D721Med (cell line): ENCODE data around the gene C1orf21.
A peak's percentile ranks its signal among the peaks of the same experiment; 100 is the strongest.

Source experiments
- DNase-seq: peaks from one replicate; pipeline ENCODE4 v3.0.0; 2011; ENCODE audit warnings: low spot score; ENCODE audit not compliant: insufficient read length
- FAIRE-seq: peaks from 2 replicates; lab custom pipeline; 2011; peaks lifted over from hg19 to GRCh38; lab: Jason Lieb, UNC
- TF ChIP-seq, protein P1 (sequence below): IDR thresholded peaks from 2 replicates; pipeline ENCODE4 v1.5.1; 2012; ENCODE audit warnings: mild to moderate bottlenecking, control low read depth; ENCODE audit not compliant: insufficient read depth; ENCODE audit errors: missing control alignments

The C1orf21 gene

DNA sequence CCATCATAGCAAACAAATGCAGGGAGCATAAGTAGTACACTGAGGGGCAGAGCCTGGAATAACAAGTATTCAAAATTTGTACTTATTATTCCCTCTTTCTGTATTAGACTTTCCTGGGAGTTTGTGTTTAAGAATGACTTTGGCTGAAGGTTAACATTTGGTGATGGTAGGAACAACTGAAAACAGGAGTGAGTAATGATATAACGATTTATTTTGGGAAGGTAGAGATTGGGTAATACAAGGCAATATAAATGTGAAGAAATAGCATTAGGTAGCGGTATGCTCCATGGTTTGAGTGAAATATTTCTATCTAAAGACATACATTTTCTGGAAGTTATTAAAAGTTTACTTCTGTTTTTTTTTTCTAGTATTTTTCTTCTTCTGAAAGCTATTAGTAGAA is 18.5 kb upstream of the C1orf21 start:
- TF ChIP-seq, protein P1, sequence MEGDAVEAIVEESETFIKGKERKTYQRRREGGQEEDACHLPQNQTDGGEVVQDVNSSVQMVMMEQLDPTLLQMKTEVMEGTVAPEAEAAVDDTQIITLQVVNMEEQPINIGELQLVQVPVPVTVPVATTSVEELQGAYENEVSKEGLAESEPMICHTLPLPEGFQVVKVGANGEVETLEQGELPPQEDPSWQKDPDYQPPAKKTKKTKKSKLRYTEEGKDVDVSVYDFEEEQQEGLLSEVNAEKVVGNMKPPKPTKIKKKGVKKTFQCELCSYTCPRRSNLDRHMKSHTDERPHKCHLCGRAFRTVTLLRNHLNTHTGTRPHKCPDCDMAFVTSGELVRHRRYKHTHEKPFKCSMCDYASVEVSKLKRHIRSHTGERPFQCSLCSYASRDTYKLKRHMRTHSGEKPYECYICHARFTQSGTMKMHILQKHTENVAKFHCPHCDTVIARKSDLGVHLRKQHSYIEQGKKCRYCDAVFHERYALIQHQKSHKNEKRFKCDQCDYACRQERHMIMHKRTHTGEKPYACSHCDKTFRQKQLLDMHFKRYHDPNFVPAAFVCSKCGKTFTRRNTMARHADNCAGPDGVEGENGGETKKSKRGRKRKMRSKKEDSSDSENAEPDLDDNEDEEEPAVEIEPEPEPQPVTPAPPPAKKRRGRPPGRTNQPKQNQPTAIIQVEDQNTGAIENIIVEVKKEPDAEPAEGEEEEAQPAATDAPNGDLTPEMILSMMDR = no peak
- no peak for DNase-seq
- no peak for FAIRE-seq

DNA sequence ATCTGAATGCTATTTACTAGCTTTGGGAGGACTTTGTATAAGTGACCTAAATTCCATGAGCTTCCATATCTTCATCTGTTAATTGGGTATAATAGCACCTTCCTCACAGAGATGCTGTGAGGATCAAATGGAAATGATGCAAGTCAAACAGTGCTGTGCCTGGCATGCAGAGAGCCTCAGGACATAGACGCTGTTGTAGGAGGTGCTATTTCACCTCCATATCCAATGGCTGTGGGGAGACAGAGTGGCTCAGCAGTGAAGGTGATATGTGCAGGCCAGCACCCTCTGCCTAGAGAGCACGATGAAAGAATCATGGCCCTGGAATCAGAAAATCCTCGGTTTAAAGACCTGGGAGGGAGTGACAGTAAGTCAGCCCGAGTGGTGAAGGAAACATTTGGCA is 16.0 kb upstream of the C1orf21 start:
- FAIRE-seq (no peak), DNase-seq (no peak)
- TF ChIP-seq, protein P1 = no peak

DNA sequence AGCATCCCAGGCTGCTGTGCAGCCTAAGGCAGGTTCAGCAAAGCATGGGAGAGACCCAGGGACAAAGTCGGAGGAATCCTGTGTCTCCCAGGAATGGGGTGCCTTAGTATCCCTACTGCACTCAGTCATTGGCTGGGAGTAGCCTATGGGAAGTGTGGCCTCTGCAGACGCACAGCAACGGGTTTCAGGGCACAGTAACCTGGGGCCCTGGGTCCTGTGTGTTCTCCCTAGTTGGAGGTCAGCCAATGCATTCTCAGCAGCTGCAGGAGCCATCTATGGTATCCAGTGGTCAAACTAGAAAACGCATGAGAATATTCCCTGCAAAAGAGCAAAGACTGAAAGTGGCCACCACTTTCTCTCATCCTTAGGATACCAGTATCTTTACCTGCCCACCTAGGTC is 13.7 kb upstream of the C1orf21 start:
- no peak for DNase-seq
- TF ChIP-seq, protein P1 = no peak
- FAIRE-seq = no peak

- DNase-seq (no peak), FAIRE-seq (no peak)
- TF ChIP-seq, protein P1 = no peak
Observed at GRCh38 chr1:184376369-184376768, 10.5 kb upstream of the C1orf21 start.

DNA sequence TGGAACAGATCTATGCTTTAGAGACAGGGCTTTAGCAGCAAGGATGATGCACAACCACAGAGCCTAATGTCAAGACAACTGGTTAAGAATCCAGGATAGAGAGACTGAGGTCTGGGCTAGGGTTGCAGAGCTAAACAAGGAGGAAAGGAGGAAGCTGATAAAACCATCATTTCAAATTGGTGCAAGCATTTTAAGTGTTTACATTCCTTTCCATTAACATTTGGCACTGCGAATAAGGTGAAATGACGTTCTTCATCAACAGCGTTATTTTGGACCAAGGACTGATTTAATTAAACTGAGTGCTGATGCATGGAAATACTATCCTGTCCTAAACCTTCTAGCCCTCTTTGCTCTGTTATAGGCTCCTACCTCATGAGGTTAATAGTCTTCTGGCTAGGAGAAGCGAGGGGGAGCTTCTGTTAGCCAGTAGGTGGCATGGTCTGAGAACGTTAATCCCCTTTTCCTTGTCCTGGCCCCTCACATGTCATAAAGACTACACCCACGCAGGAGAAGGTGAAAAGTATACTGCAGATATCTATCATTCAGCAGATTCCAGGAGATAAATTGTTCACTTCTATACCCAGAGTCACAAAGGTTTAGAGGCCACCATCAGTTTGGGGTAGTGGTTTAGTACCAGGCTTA is 7.6 kb upstream of the C1orf21 start:
- TF ChIP-seq, protein P1 = peak; percentile 15
- no peak for FAIRE-seq
- DNase-seq = no peak

DNA sequence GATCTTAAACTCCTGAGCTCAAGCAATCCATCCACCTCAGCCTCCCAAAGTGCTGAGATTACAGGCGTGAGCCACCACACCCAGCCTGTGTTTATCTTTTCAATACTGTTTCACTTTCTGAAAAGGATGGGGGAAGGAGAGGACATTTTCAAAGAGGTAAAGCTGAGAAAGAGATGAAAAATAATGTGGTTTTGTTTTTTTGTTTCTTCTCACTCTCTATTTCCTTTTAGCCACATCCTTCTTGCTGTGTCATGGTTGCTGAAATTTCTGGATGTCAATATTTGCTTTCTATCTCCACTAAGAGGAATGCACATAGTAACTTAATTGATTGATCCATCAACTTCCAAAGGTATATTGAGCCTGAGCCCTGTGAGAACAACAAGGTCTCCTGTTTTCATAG is 6.4 kb upstream of the C1orf21 start:
- DNase-seq = no peak
- TF ChIP-seq, protein P1 = no peak
- FAIRE-seq = no peak

DNA sequence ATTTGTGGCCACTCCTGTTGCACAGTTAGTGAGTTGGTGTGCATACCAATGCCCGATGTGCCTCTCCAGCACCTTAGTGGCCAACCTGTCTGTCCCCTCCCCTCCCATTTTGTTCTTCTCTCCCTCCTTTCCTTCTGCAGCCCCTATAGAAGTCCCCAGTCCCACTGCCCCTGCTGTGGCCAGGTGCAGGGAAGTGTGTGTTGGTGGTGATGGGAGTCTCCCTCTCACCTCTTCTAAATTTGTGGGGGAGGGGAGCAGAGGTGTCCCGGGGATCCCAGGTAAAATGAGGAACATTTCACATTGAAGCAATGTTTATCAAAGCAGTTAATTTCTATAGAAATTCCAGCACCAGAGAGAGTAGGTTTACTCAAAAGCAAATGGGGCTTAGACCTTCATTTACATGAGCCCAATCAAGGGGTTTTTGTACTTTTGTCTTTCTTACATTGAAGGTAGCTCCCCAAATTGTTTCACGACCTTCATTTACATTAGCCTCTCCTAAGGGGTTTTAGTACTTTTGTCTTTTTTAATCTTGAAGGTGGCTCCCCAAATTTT is 3.0 kb upstream of the C1orf21 start:
- no peak for FAIRE-seq
- DNase-seq = no peak
- TF ChIP-seq, protein P1 = no peak
